Measurements from ENCODE around the gene VAT1. TPM values are rescaled to one million over a fixed set of nuclear protein-coding genes. Genes with fewer than 3 reads are reported as not detected.
"Not testable (repeated sequence)": the region's sequence is repeated elsewhere in the genome, so short reads cannot be mapped to it uniquely, and the experiment has no call there.

VAT1 gene
- total RNA-seq, 4 donors from 2014 or later, result 118 to 153 (median 131) TPM

DNA sequence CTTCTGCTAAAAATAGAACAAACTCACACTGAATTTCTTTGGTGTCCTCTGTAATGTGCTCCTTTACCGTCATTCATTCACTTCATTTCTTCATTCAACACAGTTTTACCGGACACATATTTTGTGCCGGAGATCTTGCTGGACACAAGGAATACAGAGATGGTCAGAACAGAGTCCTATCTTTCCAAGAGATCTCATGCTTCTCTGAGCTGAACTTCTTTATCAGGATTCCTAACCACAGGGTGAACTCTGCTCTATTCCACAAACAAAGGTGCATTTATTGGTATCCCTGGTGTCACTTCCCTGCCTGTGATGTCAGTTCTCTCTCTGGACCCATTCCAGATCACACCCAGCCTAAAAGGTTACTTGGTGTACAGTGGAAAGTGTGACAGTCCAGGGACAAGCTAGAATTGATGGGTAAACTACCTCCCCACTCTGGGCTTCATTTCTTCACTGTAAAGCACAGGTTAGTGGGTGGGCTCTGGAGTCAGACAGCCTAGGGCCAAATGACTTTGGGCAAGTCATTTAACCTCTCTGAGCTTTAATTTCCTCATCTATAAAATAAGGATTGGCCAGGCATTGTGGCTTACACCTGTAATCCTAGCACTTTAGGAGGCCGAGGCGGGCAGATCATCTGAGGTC, 11.4 kb downstream of the VAT1 start:
- Histone ChIP-seq H3K27ac (no peak overlapping the region), H3K4me1 (peaks cover 7 to 34% of the 10 kb centered on the region in 2 donors), H3K4me3 (replicated peaks in 1 of 3) (no peak overlapping the region), H3K9me3 (no peaks in the 10 kb centered on the region), H3K27me3 (no peaks in the 10 kb centered on the region), H3K36me3 (peaks cover 8 to 16% of the 10 kb centered on the region in 2 donors)
- intact Hi-C loops (cut with DNase I), result loop anchor here (10.0 kb wide), 1 partner anchor 304 kb away; no protein-coding TSS in a partner anchor
- TF ChIP-seq POLR2A (IDR thresholded peaks at IDR 0.05), result no peak
- WGBS, 2 donors, result 94% methylated on average over 5 of the region's 5 CpGs
- DNase-seq, result no peak

DNA sequence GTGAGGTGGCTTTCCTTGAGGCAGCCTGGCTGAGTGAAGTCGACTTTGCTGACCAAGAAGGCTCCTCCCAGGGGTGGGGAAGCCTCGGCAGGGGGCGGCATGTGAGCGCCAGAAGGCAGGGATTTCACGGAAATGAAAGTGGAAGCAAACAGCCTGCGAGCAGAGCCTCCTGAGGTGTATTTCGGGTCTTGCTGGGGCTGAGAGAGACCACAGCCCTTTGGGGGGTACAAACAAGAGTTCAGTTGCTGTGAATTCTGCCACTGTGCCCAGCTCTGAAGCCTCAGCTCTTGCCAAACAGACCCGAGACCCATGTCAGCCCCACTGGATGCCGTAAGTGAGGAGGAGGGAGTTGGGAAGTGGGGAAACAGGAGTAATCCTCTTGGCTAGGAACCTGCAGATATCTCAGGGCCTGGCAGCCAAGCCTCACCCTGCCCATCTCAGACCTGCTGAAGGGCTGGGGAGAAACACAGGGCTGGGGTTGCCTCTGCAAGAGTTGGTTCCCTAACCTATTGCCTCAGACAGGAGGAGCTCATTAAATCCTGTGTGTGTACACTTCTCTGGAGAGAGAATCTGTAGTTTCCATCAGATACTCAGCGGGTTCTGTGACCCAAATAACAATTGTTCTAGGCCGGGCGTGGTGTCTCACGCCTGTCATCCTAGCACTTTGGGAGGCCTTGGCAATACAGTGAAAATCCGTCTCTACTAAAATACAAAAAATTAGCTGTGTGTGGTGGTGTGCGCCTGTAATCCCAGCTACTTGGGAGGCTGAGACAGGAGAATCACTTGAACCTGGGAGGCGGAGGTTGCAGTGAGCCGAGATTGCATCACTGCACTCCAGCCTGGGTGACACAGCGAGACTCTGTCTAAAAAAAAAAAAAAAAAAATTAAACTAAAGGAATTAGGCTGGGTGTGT, 15.3 kb downstream of the VAT1 start, which contains the start of gene IFI35:
Gene IFI35 (plus strand): TSS at position 146 of the 913 bp plus-strand sequence. CDS start 164 bp downstream, at position 310.
- intact Hi-C loops (cut with DNase I), result loop anchor here (10.0 kb wide), 1 partner anchor 58 kb away; no protein-coding TSS in a partner anchor
- H3K4me1 ChIP-seq, result peaks cover 7 to 20% of the 10 kb centered on the region in 2 donors
- TF ChIP-seq, protein P1, sequence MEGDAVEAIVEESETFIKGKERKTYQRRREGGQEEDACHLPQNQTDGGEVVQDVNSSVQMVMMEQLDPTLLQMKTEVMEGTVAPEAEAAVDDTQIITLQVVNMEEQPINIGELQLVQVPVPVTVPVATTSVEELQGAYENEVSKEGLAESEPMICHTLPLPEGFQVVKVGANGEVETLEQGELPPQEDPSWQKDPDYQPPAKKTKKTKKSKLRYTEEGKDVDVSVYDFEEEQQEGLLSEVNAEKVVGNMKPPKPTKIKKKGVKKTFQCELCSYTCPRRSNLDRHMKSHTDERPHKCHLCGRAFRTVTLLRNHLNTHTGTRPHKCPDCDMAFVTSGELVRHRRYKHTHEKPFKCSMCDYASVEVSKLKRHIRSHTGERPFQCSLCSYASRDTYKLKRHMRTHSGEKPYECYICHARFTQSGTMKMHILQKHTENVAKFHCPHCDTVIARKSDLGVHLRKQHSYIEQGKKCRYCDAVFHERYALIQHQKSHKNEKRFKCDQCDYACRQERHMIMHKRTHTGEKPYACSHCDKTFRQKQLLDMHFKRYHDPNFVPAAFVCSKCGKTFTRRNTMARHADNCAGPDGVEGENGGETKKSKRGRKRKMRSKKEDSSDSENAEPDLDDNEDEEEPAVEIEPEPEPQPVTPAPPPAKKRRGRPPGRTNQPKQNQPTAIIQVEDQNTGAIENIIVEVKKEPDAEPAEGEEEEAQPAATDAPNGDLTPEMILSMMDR (IDR thresholded peaks at IDR 0.05), result peak in 4 of 6 experiments; percentile 27 to 60 (median 36)
- peak in 1 of 2 donors; percentile 61 for TF ChIP-seq POLR2A (IDR thresholded peaks at IDR 0.05)
- H3K27me3 ChIP-seq, result no peaks in the 10 kb centered on the region
- H3K27ac ChIP-seq, result peak within 1 kb of the TSS; percentile 81 to 95 (median 87)
- WGBS, 2 donors, result 40% methylated on average over 17 to 18 of the region's 18 CpGs
- H3K4me3 ChIP-seq (replicated peaks in 1 of 3), result peak within 1 kb of the TSS; percentile 24 to 54 (median 42)
- H3K36me3 ChIP-seq, result peaks cover 17 to 18% of the 10 kb centered on the region in 2 donors
- H3K9me3 ChIP-seq, result no peaks in the 10 kb centered on the region
- DNase-seq, result peak; percentile 87 to 92

- no peak for DNase-seq
- peaks cover 18 to 27% of the 10 kb centered on the region in 2 donors for H3K4me1 ChIP-seq
- H3K36me3 ChIP-seq, result peaks cover 36 to 39% of the 10 kb centered on the region in 2 donors
- H3K9me3 ChIP-seq, result no peaks in the 10 kb centered on the region
- H3K27ac ChIP-seq, result no peak overlapping the region
- 90 to 94% methylated on average over 4 to 5 of the region's 5 CpGs for WGBS, 2 donors
- intact Hi-C loops (cut with DNase I), result loop anchor here (10.0 kb wide), 1 partner anchor 61 kb away; no protein-coding TSS in a partner anchor
- H3K27me3 ChIP-seq, result no peaks in the 10 kb centered on the region
- H3K4me3 ChIP-seq (replicated peaks in 1 of 3), result no peak overlapping the region
- TF ChIP-seq POLR2A (IDR thresholded peaks at IDR 0.05), result no peak
- TF ChIP-seq, protein P1 (IDR thresholded peaks at IDR 0.05), result no peak
Observed at GRCh38 chr17:43003542-43004172, 18.5 kb downstream of the VAT1 start.

DNA sequence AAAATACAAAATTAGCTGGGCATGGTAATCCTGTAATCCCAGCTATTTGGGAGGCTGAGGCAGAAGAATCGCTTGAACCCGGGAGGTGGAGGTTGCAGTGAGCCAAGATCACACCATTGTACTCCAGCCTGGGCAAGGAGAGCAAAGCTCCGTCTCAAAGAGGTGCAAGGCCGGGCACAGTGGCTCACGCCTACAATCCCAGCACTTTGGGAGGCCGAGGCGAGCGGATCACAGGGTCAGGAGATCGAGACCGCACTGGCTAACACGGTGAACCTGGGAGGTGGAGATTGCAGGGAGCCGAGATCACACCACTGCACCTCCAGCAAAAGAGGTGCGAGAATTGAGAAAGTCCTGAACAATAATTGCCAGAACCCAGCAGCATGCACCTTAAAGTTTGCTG, 21.3 kb downstream of the VAT1 start:
- H3K36me3 ChIP-seq, result peaks cover 36 to 39% of the 10 kb centered on the region in 2 donors
- H3K27ac ChIP-seq, result not testable (repeated sequence)

GRCh38 chr17:42999003-42999525, 23.1 kb downstream of the VAT1 start:
- peak overlapping the region; percentile 82 to 95 (median 92) for H3K27ac ChIP-seq
- DNase-seq, result no peak
- 13 to 14% methylated on average over 10 of the region's 10 CpGs for WGBS, 2 donors
- peak overlapping the region; percentile 63 to 80 (median 69) for H3K4me3 ChIP-seq (replicated peaks in 1 of 3)
- no peaks in the 10 kb centered on the region for H3K27me3 ChIP-seq
- H3K36me3 ChIP-seq, result peaks cover 36 to 39% of the 10 kb centered on the region in 2 donors
- intact Hi-C loops (cut with DNase I), result no loop called here
- peaks cover 11 to 21% of the 10 kb centered on the region in 2 donors for H3K4me1 ChIP-seq
- TF ChIP-seq, protein P1 (IDR thresholded peaks at IDR 0.05), result no peak
- no peak for TF ChIP-seq POLR2A (IDR thresholded peaks at IDR 0.05)
- H3K9me3 ChIP-seq, result no peaks in the 10 kb centered on the region

More for the DNA sequence above, 21.3 kb downstream of the VAT1 start:
- not testable (repeated sequence) for H3K9me3 ChIP-seq; H3K4me3 ChIP-seq (replicated peaks in 1 of 3); DNase-seq; H3K27me3 ChIP-seq
- H3K4me1 ChIP-seq, result peaks cover 11 to 21% of the 10 kb centered on the region in 2 donors
- 93 to 95% methylated on average over 13 of the region's 13 CpGs for WGBS, 2 donors
- intact Hi-C loops (cut with DNase I), result loop anchor here (10.0 kb wide), 1 partner anchor 64 kb away; no protein-coding TSS in a partner anchor

Data from thyroid gland (tissue), 4 donors.